IMR-90 (cell line): ENCODE data around the gene LRRTM3. TPM values are rescaled to one million over a fixed set of nuclear protein-coding genes. Genes with fewer than 3 reads are reported as not detected.

ENCODE experiments used
- ATAC-seq: fragments of 200-7000 bp; cut with Tn5 transposase; 2 replicates; pipeline ENCODE4 v1.9.1; 2020; ENCODE audit warnings: low read depth, mild to moderate bottlenecking, moderate library complexity
- BruUV-seq: library from RNA; stranded (reverse); fragments of 400-500 nt; replicated peaks from 2 replicates; lab custom pipeline; 2021; lab: Mats Ljungman, UMichigan
- CTCF ChIA-PET: fragments of 300-600 bp; formaldehyde crosslinking; extraction: SDS; loops from one replicate; lab custom pipeline; 2021; ENCODE audit warnings: antibody characterized with exemption; lab: Yijun Ruan, JAX
- POLR2A ChIA-PET: fragments of 300-600 bp; sonication (Branson Sonifier 250); formaldehyde crosslinking; loops from one replicate; lab custom pipeline; 2022; ENCODE audit warnings: antibody characterized with exemption; ENCODE audit not compliant: unreplicated experiment; lab: Charles Lee
- DNase-seq: peaks from one replicate; pipeline ENCODE4 v3.0.0; 2013
- H2AFZ ChIP-seq: replicated peaks from 2 replicates; pipeline ENCODE3; 2013; ENCODE audit warnings: low read length, mild to moderate bottlenecking; ENCODE audit not compliant: poor library complexity
- H2AK5ac ChIP-seq: 2 replicates; pipeline ENCODE4 v1.6.1; 2013; ENCODE audit warnings: low read depth, low read length, inconsistent platforms
- H2AK9ac ChIP-seq: replicated peaks from 2 replicates; pipeline ENCODE3; 2013; ENCODE audit warnings: mild to moderate bottlenecking, low read depth, low read length, moderate library complexity; ENCODE audit not compliant: poor library complexity
- H2BK120ac ChIP-seq: 2 replicates; pipeline ENCODE4 v1.6.1; 2013; ENCODE audit warnings: low read depth, low read length, inconsistent platforms
- H2BK15ac ChIP-seq: 3 replicates; pipeline ENCODE4 v1.6.1; 2013; ENCODE audit warnings: low read depth, low read length, inconsistent platforms
- H2BK20ac ChIP-seq: 2 replicates; pipeline ENCODE4 v1.6.1; 2013; ENCODE audit warnings: low read depth, mild to moderate bottlenecking, inconsistent platforms, low read length, moderate library complexity
- H2BK5ac ChIP-seq: 2 replicates; pipeline ENCODE4 v1.6.1; 2013; ENCODE audit warnings: mild to moderate bottlenecking, low read depth, low read length, inconsistent platforms; ENCODE audit not compliant: poor library complexity, severe bottlenecking
- H3K14ac ChIP-seq: replicated peaks from 2 replicates; pipeline ENCODE4 v1.6.1; 2013; ENCODE audit warnings: low read depth, low read length, inconsistent platforms
- H3K18ac ChIP-seq: 2 replicates; pipeline ENCODE4 v1.6.1; 2013; ENCODE audit warnings: low read depth, low read length, control low read depth
- H3K23ac ChIP-seq: 2 replicates; pipeline ENCODE4 v1.6.1; 2013; ENCODE audit warnings: low read depth, low read length, inconsistent platforms
- H3K27ac ChIP-seq: 2 replicates; pipeline ENCODE4 v1.5.1; 2013; ENCODE audit warnings: mild to moderate bottlenecking, control low read depth, low read length; ENCODE audit not compliant: insufficient read depth
- H3K27me3 ChIP-seq: 2 replicates; pipeline ENCODE4 v1.6.1; 2013; ENCODE audit warnings: low read length; ENCODE audit not compliant: control insufficient read depth, insufficient read depth
- H3K36me3 ChIP-seq: 2 replicates; pipeline ENCODE4 v1.6.1; 2013; ENCODE audit warnings: low read length, mixed read lengths; ENCODE audit not compliant: control insufficient read depth, insufficient read depth
- H3K4ac ChIP-seq: 2 replicates; pipeline ENCODE4 v1.6.1; 2013; ENCODE audit warnings: low read depth, low read length, inconsistent platforms
- H3K4me1 ChIP-seq: 2 replicates; pipeline ENCODE4 v1.6.1; 2013; ENCODE audit warnings: low read length, mixed read lengths; ENCODE audit not compliant: control insufficient read depth, insufficient read depth
- H3K4me2 ChIP-seq: 2 replicates; pipeline ENCODE4 v1.6.1; 2013; ENCODE audit warnings: low read depth, mild to moderate bottlenecking, control low read depth, low read length, moderate library complexity
- H3K4me3 ChIP-seq: 2 replicates; pipeline ENCODE4 v1.5.1; 2013; ENCODE audit warnings: low read depth, mild to moderate bottlenecking, control low read depth, low read length, moderate library complexity; ENCODE audit not compliant: insufficient read depth
- H3K56ac ChIP-seq: 2 replicates; pipeline ENCODE4 v1.6.1; 2013; ENCODE audit warnings: low read length, inconsistent platforms; ENCODE audit not compliant: insufficient read depth; ENCODE audit errors: extremely low read depth
- H3K79me1 ChIP-seq, 2 experiments: 2 replicates each; pipeline ENCODE4 v1.6.1; 2013; ENCODE audit warnings: low read length in 2 of 2, inconsistent platforms in 1 of 2, low read depth in 1 of 2
- H3K9ac ChIP-seq: 2 replicates; pipeline ENCODE4 v1.6.1; 2013; ENCODE audit warnings: low read depth, low read length, control low read depth
- H3K9me1 ChIP-seq: 2 replicates; pipeline ENCODE4 v1.6.1; 2013; ENCODE audit warnings: low read length, inconsistent platforms; ENCODE audit not compliant: insufficient read depth
- H3K9me3 ChIP-seq: 2 replicates; pipeline ENCODE4 v1.6.1; 2013; ENCODE audit warnings: low read length; ENCODE audit not compliant: control insufficient read depth, insufficient read depth
- H4K20me1 ChIP-seq: 2 replicates; pipeline ENCODE4 v1.6.1; 2013; ENCODE audit warnings: low read length, inconsistent platforms; ENCODE audit not compliant: insufficient read depth
- H4K5ac ChIP-seq: 2 replicates; pipeline ENCODE4 v1.6.1; 2013; ENCODE audit warnings: mild to moderate bottlenecking, low read depth, low read length, control low read depth
- H4K8ac ChIP-seq, 2 experiments: 2 replicates each; pipeline ENCODE4 v1.6.1; 2013; ENCODE audit warnings: low read depth in 2 of 2, low read length in 2 of 2, control low read depth in 1 of 2, inconsistent platforms in 1 of 2
- H4K91ac ChIP-seq: 2 replicates; pipeline ENCODE4 v1.6.1; 2013; ENCODE audit warnings: low read depth, low read length, inconsistent platforms; ENCODE audit not compliant: insufficient read depth
- BHLHE40 ChIP-seq: fragments of 150-350 bp; IDR thresholded peaks from 2 replicates; pipeline ENCODE4 v1.6.1; 2016; ENCODE audit warnings: mild to moderate bottlenecking, low read depth, low read length
- CEBPB ChIP-seq: IDR thresholded peaks from 2 replicates; pipeline ENCODE4 v1.6.1; 2012; ENCODE audit warnings: low read depth, low read length, improper control_type of control experiment
- CHD1 ChIP-seq: IDR thresholded peaks from 2 replicates; pipeline ENCODE4 v1.6.1; 2012; ENCODE audit warnings: low read depth, low read length, improper control_type of control experiment
- FOS ChIP-seq: fragments of 150-350 bp; IDR thresholded peaks from 2 replicates; pipeline ENCODE4 v1.6.1; 2016; ENCODE audit warnings: low read depth, low read length
- MAFK ChIP-seq: IDR thresholded peaks from 2 replicates; pipeline ENCODE4 v1.6.1; 2012; ENCODE audit warnings: low read depth, low read length, improper control_type of control experiment
- MAZ ChIP-seq: IDR thresholded peaks from 2 replicates; pipeline ENCODE4 v1.6.1; 2012; ENCODE audit warnings: low read depth, mild to moderate bottlenecking, low read length, improper control_type of control experiment, moderate library complexity, borderline replicate concordance
- MXI1 ChIP-seq: IDR thresholded peaks from 2 replicates; pipeline ENCODE4 v1.6.1; 2012; ENCODE audit warnings: low read depth, mild to moderate bottlenecking, low read length, moderate library complexity, borderline replicate concordance
- NFE2L2 ChIP-seq: fragments of 150-350 bp; IDR thresholded peaks from 2 replicates; pipeline ENCODE4 v1.6.1; 2016; ENCODE audit warnings: low read depth, mild to moderate bottlenecking, low read length
- POLR2A ChIP-seq: IDR thresholded peaks from 2 replicates; pipeline ENCODE4 v1.6.1; 2012; ENCODE audit warnings: mild to moderate bottlenecking, low read depth, low read length
- RAD21 ChIP-seq: IDR thresholded peaks from 2 replicates; pipeline ENCODE4 v1.6.1; 2012; ENCODE audit warnings: low read length, improper control_type of control experiment
- RCOR1 ChIP-seq: IDR thresholded peaks from 2 replicates; pipeline ENCODE4 v1.6.1; 2012; ENCODE audit warnings: mild to moderate bottlenecking, low read length, improper control_type of control experiment; ENCODE audit not compliant: insufficient replicate concordance
- RFX5 ChIP-seq: IDR thresholded peaks from 2 replicates; pipeline ENCODE4 v1.8.0; 2012; ENCODE audit warnings: low read depth, mild to moderate bottlenecking, low read length, moderate library complexity
- SMC3 ChIP-seq: fragments of 150-350 bp; IDR thresholded peaks from 2 replicates; pipeline ENCODE4 v1.6.1; 2016; ENCODE audit warnings: low read depth, mild to moderate bottlenecking, antibody characterized with exemption, low read length, moderate library complexity
- WGBS, 2 experiments: methylation state at CpG; one replicate each; pipeline versions ENCODE4 v1.1.5 to v1.1.7; 2013; ENCODE audit warnings: missing lambda C conversion rate in 2 of 2; ENCODE audit not compliant: insufficient read length in 1 of 2; ENCODE audit errors: extremely low coverage in 2 of 2; 5-methylcytosine and 5-hydroxymethylcytosine counted together
- dilution Hi-C: fragments of 300-500 bp; cut with HindIII; formaldehyde crosslinking; loops from one replicate; pipeline ENCODE4 v1.14.3; 2018; ENCODE audit warnings: low sequenced_read_pairs; ENCODE audit not compliant: unreplicated experiment
- in situ Hi-C: fragments of 300-500 bp; cut with MboI; formaldehyde crosslinking; loops from 3 replicates; pipeline ENCODE4 v1.14.3; 2019; ENCODE audit warnings: low sequenced_read_pairs, inconsistent platforms, mixed read lengths
- intact Hi-C: fragments of 100-400 bp; cut with micrococcal nuclease; formaldehyde crosslinking; loops from 2 replicates; pipeline ENCODE4 v1.10.0; 2022
- polyA plus RNA-seq, 3 experiments: library from polyadenylated mRNA; depleted of rRNA; stranded (reverse); fragments of >200 nt; gene quantifications; 2 replicates each; pipeline ENCODE4 v1.2.3, GENCODE V29; 2012; ENCODE audit warnings: low replicate concordance in 1 of 3
- total RNA-seq: library from RNA; depleted of rRNA; stranded (reverse); fragments of >200 nt; gene quantifications from 2 replicates; pipeline ENCODE4 v1.2.3, GENCODE V29; 2012
- TF ChIP-seq, protein P1 (sequence below): fragments of 150-350 bp; IDR thresholded peaks from 2 replicates; pipeline ENCODE4 v1.6.1; 2016; ENCODE audit warnings: low read depth, mild to moderate bottlenecking, low read length, moderate library complexity, borderline replicate concordance
- TF ChIP-seq, protein P2 (sequence below): conservative IDR thresholded peaks from 2 replicates; pipeline ENCODE4 v1.5.1; 2012; ENCODE audit warnings: mild to moderate bottlenecking, low read depth, low read length, improper control_type of control experiment
- TF ChIP-seq, protein P3 (sequence below): fragments of 150-350 bp; IDR thresholded peaks from 2 replicates; pipeline ENCODE4 v1.6.1; 2017; ENCODE audit warnings: mild to moderate bottlenecking, antibody characterized with exemption, low read length, low read depth

Gene LRRTM3
- total and polyA plus RNA-seq, 2 of the 4 experiments (the other 2 are of a cell fraction) = under 0.01 TPM; not detected in 1

- no peaks in the 10 kb centered on the region for H3K36me3 ChIP-seq
- CTCF ChIA-PET = interaction anchor here (1.1 kb wide), 1 partner anchor 17 kb away, joined by 3 read pairs; no protein-coding TSS in a partner anchor
- dilution Hi-C loops = no loop called here
Observed at GRCh38 chr10:66951896-66952295, 26.1 kb downstream of the LRRTM3 start.

More at GRCh38 chr10:66951896-66952295, 26.1 kb downstream of the LRRTM3 start:
- Histone ChIP-seq H3K56ac (no peak overlapping the region), H2AFZ (no peak overlapping the region), H3K9me1 (no peaks in the 10 kb centered on the region), H2BK120ac (no peak overlapping the region), H4K91ac (no peak overlapping the region), H3K4me2 (no peak overlapping the region), H3K9me3 (no peaks in the 10 kb centered on the region), H4K8ac (no peak overlapping the region), H4K5ac (no peak overlapping the region), H3K79me1 (no peaks in the 10 kb centered on the region), H3K14ac (no peak overlapping the region), H3K18ac (no peak overlapping the region), H2BK15ac (no peak overlapping the region), H3K27me3 (no peaks in the 10 kb centered on the region), H3K4me3 (no peak overlapping the region), H4K20me1 (no peaks in the 10 kb centered on the region), H2BK5ac (no peak overlapping the region), H3K9ac (no peak overlapping the region), H2BK20ac (no peak overlapping the region), H2AK5ac (no peak overlapping the region), H3K4ac (no peak overlapping the region), H3K23ac (no peak overlapping the region), H3K27ac (no peak overlapping the region), H2AK9ac (no peak overlapping the region), H3K4me1 (no peaks in the 10 kb centered on the region)
- DNase-seq = no peak
- no CpG with 5 or more reads among the region's 2 CpGs for whole genome bisulfite sequencing, 2 experiments
- POLR2A ChIA-PET = no interaction called here
- TF ChIP-seq RCOR1 = no peak
- TF ChIP-seq, protein P1, sequence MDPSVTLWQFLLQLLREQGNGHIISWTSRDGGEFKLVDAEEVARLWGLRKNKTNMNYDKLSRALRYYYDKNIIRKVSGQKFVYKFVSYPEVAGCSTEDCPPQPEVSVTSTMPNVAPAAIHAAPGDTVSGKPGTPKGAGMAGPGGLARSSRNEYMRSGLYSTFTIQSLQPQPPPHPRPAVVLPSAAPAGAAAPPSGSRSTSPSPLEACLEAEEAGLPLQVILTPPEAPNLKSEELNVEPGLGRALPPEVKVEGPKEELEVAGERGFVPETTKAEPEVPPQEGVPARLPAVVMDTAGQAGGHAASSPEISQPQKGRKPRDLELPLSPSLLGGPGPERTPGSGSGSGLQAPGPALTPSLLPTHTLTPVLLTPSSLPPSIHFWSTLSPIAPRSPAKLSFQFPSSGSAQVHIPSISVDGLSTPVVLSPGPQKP = no peak
- TF ChIP-seq BHLHE40 = no peak
- TF ChIP-seq RAD21 = no peak
- no peak for TF ChIP-seq RFX5
- TF ChIP-seq MXI1 = no peak
- TF ChIP-seq NFE2L2 = no peak
- TF ChIP-seq MAZ = no peak
- TF ChIP-seq POLR2A = no peak
- no peak for TF ChIP-seq MAFK
- TF ChIP-seq FOS = no peak
- TF ChIP-seq, protein P2, sequence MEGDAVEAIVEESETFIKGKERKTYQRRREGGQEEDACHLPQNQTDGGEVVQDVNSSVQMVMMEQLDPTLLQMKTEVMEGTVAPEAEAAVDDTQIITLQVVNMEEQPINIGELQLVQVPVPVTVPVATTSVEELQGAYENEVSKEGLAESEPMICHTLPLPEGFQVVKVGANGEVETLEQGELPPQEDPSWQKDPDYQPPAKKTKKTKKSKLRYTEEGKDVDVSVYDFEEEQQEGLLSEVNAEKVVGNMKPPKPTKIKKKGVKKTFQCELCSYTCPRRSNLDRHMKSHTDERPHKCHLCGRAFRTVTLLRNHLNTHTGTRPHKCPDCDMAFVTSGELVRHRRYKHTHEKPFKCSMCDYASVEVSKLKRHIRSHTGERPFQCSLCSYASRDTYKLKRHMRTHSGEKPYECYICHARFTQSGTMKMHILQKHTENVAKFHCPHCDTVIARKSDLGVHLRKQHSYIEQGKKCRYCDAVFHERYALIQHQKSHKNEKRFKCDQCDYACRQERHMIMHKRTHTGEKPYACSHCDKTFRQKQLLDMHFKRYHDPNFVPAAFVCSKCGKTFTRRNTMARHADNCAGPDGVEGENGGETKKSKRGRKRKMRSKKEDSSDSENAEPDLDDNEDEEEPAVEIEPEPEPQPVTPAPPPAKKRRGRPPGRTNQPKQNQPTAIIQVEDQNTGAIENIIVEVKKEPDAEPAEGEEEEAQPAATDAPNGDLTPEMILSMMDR = no peak
- TF ChIP-seq, protein P3, sequence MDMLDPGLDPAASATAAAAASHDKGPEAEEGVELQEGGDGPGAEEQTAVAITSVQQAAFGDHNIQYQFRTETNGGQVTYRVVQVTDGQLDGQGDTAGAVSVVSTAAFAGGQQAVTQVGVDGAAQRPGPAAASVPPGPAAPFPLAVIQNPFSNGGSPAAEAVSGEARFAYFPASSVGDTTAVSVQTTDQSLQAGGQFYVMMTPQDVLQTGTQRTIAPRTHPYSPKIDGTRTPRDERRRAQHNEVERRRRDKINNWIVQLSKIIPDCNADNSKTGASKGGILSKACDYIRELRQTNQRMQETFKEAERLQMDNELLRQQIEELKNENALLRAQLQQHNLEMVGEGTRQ = no peak
- TF ChIP-seq CHD1 = no peak
- no peak for TF ChIP-seq SMC3
- no peak for TF ChIP-seq CEBPB
- BruUV-seq = no TSS peak
- no peak for ATAC-seq
- in situ Hi-C loops = no loop called here
- intact Hi-C loops = no loop called here
